ENCODE results near the gene CHRNB4. TPM values are rescaled to one million over a fixed set of nuclear protein-coding genes. Genes with fewer than 3 reads are reported as not detected.
"Not testable (repeated sequence)": the region's sequence is repeated elsewhere in the genome, so short reads cannot be mapped to it uniquely, and the experiment has no call there.

CHRNB4 gene
- total and polyA plus RNA-seq, 10 of the 15 experiments (the other 5 are each of a cell fraction or from before 2014, with no cell fraction given), result 0.10 TPM; not detected in 9

DNA sequence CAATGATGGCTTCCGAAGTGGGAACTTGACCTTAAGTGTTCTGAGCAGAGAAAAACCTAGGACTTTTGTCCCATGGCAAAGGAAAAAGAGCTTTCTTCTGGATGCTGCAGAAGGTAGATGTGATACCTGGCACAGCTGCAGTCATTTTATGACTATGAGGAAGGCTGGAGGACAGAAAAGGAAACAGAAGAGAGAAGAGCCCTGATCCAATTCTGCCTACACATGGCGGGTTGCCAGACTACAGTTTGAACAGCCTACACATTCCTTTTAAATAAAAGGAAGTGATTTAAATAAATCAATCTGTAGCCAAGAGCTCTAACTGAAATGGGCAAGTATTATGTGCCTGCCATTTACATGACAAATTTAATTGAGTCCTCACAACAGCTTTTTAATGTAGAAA, 43.6 kb upstream of the CHRNB4 start (continued):
- TF ChIP-seq, protein P1, sequence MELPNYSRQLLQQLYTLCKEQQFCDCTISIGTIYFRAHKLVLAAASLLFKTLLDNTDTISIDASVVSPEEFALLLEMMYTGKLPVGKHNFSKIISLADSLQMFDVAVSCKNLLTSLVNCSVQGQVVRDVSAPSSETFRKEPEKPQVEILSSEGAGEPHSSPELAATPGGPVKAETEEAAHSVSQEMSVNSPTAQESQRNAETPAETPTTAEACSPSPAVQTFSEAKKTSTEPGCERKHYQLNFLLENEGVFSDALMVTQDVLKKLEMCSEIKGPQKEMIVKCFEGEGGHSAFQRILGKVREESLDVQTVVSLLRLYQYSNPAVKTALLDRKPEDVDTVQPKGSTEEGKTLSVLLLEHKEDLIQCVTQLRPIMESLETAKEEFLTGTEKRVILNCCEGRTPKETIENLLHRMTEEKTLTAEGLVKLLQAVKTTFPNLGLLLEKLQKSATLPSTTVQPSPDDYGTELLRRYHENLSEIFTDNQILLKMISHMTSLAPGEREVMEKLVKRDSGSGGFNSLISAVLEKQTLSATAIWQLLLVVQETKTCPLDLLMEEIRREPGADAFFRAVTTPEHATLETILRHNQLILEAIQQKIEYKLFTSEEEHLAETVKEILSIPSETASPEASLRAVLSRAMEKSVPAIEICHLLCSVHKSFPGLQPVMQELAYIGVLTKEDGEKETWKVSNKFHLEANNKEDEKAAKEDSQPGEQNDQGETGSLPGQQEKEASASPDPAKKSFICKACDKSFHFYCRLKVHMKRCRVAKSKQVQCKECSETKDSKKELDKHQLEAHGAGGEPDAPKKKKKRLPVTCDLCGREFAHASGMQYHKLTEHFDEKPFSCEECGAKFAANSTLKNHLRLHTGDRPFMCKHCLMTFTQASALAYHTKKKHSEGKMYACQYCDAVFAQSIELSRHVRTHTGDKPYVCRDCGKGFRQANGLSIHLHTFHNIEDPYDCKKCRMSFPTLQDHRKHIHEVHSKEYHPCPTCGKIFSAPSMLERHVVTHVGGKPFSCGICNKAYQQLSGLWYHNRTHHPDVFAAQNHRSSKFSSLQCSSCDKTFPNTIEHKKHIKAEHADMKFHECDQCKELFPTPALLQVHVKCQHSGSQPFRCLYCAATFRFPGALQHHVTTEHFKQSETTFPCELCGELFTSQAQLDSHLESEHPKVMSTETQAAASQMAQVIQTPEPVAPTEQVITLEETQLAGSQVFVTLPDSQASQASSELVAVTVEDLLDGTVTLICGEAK (IDR thresholded peaks at IDR 0.05; ENCODE audit: borderline replicate concordance), result no peak
- TF ChIP-seq BHLHE40 (IDR thresholded peaks at IDR 0.05; ENCODE audit: borderline replicate concordance in 1 of 2, low read depth in 2 of 2, low read length in 1 of 2) (no peak), CBX5 (IDR thresholded peaks at IDR 0.05; ENCODE audit: low read depth) (no peak), SPI1 (IDR thresholded peaks at IDR 0.05; ENCODE audit: borderline replicate concordance, insufficient read depth, low read depth, low read length) (no peak), STAT1 (conservative IDR thresholded peaks at IDR 0.05) (no peak), SUZ12 (IDR thresholded peaks at IDR 0.05; ENCODE audit: unreplicated experiment) (no peak), ZNF274 (IDR thresholded peaks at IDR 0.05; ENCODE audit: insufficient read depth, insufficient read length) (no peak)
- TF ChIP-seq, protein P2, sequence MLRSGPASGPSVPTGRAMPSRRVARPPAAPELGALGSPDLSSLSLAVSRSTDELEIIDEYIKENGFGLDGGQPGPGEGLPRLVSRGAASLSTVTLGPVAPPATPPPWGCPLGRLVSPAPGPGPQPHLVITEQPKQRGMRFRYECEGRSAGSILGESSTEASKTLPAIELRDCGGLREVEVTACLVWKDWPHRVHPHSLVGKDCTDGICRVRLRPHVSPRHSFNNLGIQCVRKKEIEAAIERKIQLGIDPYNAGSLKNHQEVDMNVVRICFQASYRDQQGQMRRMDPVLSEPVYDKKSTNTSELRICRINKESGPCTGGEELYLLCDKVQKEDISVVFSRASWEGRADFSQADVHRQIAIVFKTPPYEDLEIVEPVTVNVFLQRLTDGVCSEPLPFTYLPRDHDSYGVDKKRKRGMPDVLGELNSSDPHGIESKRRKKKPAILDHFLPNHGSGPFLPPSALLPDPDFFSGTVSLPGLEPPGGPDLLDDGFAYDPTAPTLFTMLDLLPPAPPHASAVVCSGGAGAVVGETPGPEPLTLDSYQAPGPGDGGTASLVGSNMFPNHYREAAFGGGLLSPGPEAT (IDR thresholded peaks at IDR 0.05; ENCODE audit: low read depth), result no peak
- TF ChIP-seq, protein P3, sequence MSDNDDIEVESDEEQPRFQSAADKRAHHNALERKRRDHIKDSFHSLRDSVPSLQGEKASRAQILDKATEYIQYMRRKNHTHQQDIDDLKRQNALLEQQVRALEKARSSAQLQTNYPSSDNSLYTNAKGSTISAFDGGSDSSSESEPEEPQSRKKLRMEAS (IDR thresholded peaks at IDR 0.05; ENCODE audit: low read depth, low read length), result no peak

DNA sequence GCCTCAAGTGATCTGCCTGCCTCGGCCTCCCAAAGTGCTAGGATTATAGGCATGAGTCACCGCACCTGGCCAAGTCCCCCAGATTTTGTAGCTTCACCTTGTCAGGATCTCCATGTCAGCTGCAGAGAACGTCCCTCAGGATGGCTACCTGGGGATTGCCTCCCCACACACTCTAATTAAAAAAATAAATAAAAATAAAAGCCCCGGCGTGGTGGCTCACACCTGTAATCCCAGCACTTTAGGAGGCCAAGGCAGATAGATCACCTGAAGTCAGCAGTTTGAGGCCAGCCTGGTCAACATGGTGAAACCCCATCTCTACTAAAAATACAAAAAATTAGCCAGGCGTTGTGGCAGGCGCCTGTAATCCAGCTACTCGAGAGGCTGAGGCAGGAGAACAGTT, 42.6 kb upstream of the CHRNB4 start:
- H4K20me1 ChIP-seq (ENCODE audit: control insufficient read depth, insufficient read depth); H2AFZ ChIP-seq (ENCODE audit: control insufficient read depth, low read depth, low read length); H3K79me2 ChIP-seq (ENCODE audit: control insufficient read depth, insufficient read depth, low read length); intact Hi-C loops (cut with micrococcal nuclease; ENCODE audit: unreplicated experiment); FAIRE-seq; CTCF ChIA-PET; H3K36me3 ChIP-seq (ENCODE audit: control insufficient read depth in 2 of 2, insufficient read depth in 2 of 2, low read length in 1 of 2); DNase-seq (ENCODE audit: low read depth, low spot score); in situ Hi-C loops (cut with MboI); H3K27ac ChIP-seq (ENCODE audit: control insufficient read depth, insufficient read depth); BruUV-seq (replicated peaks); ATAC-seq; H3K9me3 ChIP-seq (replicated peaks; ENCODE audit: control insufficient read depth, insufficient read depth, low read length); H3K9ac ChIP-seq (ENCODE audit: control insufficient read depth, insufficient read depth, low read length); H3K4me3 ChIP-seq; H3K27me3 ChIP-seq (replicated peaks in 1 of 2; ENCODE audit: control insufficient read depth in 2 of 2, insufficient read depth in 2 of 2, low read length in 1 of 2); H3K4me2 ChIP-seq (ENCODE audit: control insufficient read depth, insufficient read depth): not testable (repeated sequence)
- RAD21 ChIA-PET (ENCODE audit: unreplicated experiment), result interaction anchor here (0.7 kb wide), 1 partner anchor 57 kb away, joined by 3 read pairs; no protein-coding TSS in a partner anchor
- 37% methylated on average over 8 of the region's 8 CpGs for WGBS (ENCODE audit: insufficient coverage, insufficient replicate concordance, low lambda C conversion rate, missing lambda C conversion rate)
- H3K4me1 ChIP-seq (ENCODE audit: control insufficient read depth, insufficient read depth, low read length), result peaks cover 15% of the 10 kb centered on the region
- POLR2A ChIA-PET, result interaction anchor here (0.7 kb wide), 1 partner anchor 529 kb away, joined by 4 read pairs; no protein-coding TSS in a partner anchor
- SMC1A ChIA-PET (ENCODE audit: uncharacterized antibody, unreplicated experiment), result interaction anchor here (1.0 kb wide), 1 partner anchor 41 kb away, joined by 3 read pairs; no protein-coding TSS in a partner anchor
